GM21526 (cell line): Measurements from ENCODE around the gene EIF4EBP2.

ENCODE experiments used
- ATAC-seq: cut with Tn5 transposase; IDR thresholded peaks from one replicate; pipeline ENCODE4 v1.9.1; 2021; ENCODE audit warnings: moderate library complexity; ENCODE audit not compliant: unreplicated experiment, low FRiP score

The EIF4EBP2 gene, protein sequence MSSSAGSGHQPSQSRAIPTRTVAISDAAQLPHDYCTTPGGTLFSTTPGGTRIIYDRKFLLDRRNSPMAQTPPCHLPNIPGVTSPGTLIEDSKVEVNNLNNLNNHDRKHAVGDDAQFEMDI

DNA sequence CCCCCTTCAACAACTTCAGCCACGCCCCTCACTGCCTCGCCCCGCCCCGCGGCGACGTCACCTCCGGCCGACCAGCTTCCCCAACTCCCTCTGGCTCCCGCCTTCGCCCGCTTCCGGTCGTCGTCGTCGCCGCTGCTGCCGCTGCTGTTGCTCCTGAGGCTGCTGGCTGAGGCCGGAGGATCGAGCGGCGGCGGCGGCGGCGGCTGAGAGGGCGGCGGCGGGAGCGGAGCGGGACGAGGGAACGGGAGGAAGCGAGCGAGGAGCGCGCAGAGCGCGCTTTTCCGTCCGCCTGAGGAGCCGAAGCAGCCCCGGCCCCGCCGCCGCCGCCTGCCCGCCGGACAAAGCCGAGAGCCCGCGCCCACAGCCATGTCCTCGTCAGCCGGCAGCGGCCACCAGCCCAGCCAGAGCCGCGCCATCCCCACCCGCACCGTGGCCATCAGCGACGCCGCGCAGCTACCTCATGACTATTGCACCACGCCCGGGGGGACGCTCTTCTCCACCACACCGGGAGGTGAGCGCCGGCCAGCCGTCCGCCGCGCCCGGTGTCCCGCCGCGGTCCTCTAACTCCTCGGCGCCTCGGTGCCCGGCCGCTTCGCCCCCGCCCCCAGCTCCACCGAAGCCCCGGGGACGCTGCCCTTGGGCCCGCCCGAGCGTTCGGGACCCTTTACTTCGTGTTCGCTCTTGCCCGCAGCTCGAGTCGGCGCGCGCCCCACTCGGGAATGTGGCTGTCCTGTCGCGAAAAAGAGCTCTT, at the start of gene EIF4EBP2:
Gene EIF4EBP2 (plus strand): TSS at position 110 of the 751 bp plus-strand sequence. CDS start 257 bp downstream, at position 367.
- ATAC-seq: peak; percentile 73

DNA sequence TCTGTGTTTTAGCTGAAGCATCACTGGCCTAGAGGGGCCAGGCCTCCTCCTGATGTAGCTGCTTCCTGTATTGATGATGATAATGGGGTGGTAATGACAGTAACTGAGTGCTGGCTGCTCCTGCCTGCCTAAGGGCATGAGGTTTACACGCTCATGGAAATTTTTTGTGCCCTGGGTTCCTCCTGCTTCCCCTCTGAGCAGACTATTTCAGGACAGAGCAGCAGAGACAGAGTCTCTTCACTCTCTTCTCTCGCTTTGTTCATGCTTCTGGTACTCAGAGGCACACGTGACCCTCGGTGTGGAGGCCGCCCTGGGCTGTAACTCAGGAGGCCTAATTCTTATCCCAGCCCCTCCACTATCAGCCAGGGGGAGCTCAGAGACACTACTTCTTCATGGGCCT, 49.4 kb upstream of the EIF4EBP2 start:
- ATAC-seq: no peak

DNA sequence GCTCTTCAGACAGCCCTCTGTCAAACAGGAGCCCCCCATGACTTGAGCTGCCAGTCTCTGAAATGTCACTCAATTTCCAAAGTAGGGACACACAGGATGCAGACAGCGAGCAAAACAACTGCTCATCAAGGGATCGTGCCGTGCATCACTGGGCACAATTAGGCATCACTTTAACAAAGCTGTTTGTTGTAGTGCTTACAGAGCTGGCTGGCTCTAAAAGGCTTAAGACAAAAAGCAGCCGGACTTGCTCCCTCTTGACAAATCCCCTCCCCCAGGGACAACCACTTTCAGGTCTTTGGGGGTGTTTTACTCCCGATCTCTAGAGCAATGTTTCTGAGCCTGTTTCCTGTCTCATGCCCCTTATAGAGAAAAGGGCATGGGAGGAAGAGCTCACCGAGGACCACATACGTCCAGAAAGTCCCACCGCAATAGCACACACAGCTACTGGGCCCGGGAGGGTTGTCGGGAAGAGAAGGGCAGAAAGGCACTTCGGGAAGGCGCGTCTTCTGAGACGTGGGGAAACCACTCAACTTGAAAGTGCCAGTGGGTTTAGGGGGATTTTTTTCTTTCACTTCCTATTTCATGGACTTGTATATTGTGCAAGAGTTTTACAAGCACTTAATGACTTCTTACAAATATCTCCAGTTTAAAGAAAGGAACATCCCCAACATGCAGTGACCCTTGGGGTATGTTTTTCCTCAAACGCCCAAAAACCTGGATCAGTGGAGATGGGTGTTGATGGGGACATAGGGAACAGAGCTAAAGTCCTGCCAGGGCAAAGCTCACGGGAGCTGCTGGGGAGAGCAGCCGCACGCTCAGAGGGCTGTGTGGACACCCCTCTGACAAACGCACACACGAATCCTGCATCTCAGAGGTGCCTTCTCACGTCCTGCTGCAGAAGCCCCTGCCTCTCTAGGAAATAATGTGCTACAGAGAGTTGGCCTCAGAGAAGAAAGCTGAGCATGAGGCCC, 48.6 kb upstream of the EIF4EBP2 start:
- peak; percentile 48 for ATAC-seq

DNA sequence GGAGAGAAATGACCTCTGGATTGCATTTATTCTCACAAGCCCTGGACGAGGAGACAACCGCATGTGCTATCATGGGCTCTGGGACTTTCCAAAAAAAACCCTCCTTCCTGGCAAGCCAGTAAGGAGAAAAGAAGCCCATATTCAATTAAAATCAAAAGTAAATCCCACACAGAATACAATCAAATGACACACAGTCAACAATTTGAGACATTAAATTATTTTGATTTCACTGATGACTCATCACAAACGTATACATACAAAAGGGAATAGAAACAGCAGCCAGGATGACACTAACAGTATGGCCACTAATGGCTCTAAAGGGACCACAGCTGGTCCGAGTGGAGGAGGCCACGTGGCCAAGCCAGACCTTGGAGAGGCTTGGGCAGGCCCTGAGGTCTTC, 46.4 kb upstream of the EIF4EBP2 start:
- no peak for ATAC-seq

DNA sequence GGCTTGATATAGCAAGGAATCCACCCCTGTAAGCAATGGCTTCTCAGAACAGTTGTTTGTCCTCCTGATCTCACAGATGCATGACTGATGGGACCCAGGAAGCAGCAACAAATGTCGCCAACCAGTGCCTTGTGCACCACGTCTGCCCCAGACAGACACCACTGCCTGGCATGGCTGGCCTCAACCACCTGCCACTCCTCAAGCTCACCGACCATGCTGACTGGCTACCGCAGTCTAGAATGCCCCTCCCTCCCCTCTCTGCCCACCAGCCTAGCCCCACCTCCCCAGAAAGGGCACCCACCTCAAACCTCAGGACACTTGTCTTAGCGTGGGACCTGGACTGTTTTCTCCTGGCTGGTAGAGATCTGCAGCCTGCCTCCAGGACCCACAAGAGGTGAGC, 45.5 kb upstream of the EIF4EBP2 start:
- ATAC-seq: no peak

DNA sequence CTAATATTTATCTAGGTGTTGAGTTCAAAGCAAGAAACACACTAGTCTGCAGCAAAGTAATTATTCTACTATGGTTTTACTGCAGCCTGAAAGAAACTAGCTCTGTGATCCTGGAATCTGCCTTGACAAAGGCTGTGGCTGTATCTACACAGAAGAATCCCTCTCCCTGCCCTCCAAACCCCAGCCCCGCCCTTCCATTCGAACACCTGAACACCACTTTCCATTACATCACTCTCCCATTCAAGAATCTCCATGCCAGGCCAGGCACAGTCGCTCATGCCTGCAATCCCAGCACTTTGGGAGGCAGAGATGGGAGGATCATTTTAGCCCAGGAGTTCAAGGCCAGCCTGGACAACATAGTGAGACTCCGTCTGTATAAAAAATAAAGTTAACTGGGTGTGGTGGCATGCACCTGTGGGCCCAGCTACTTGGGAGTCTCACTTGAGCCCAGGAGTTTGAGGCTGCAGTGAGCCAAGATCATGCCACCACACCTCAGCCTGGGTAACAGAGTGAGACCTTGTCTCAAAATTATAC, 44.9 kb upstream of the EIF4EBP2 start:
- ATAC-seq: no peak

DNA sequence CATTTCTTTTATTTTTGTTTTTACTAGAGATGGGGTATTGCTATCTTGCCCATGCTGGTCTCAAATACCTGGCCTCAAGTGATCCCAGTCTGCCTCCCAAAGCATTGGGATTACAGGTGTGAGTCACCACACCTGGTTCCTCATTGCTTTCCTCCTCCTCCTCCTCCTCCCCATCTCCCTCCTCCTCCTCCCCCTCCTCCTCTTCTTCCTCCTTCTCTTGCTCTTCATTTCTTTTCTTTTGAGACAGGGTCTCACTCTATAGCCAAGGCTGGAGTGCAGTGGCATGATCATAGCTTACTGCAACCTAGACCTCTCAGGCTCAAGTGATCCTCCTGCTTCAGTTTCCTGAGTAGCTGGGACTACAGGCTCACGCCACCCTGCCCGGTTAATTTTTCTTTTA, 43.7 kb upstream of the EIF4EBP2 start:
- no peak for ATAC-seq

DNA sequence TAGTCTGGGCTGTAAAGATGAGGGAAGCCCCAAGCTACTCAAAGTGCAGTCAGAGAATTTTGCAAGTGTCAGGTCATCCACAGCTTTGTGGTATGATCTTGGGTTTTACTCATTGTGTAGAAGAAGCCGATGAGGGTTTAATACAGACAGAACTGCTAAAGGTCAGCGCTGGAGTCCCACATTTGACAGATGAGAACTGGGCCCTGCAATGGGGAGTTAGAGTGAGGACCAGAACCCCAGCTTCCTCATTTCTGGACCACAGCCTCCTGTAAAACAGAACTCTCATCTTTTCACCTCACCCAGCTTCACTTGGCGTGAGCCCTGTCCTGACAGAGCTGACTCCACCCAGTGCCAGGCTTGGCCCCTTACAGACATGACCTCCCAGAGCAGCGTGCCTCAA, 41.6 kb upstream of the EIF4EBP2 start:
- no peak for ATAC-seq

DNA sequence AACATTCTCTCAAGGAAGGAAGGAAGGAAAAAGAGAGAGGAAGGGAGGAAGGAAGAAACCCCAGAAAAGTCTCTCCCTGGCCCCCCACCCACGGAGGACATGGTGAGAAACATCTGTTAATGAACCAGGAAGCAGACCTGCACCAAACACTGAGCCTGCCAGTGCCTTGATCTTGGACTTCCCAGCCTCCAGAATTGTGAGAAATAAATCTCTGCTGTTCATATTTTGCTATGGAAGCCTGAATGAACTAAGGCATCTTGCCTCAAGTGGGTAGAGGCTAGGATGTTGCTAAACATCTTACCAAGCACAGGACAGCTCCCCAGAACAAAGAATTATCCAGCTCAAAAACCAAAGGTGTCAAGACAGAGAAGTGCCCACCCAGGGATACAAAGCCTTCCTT, 40.7 kb upstream of the EIF4EBP2 start:
- ATAC-seq: no peak

DNA sequence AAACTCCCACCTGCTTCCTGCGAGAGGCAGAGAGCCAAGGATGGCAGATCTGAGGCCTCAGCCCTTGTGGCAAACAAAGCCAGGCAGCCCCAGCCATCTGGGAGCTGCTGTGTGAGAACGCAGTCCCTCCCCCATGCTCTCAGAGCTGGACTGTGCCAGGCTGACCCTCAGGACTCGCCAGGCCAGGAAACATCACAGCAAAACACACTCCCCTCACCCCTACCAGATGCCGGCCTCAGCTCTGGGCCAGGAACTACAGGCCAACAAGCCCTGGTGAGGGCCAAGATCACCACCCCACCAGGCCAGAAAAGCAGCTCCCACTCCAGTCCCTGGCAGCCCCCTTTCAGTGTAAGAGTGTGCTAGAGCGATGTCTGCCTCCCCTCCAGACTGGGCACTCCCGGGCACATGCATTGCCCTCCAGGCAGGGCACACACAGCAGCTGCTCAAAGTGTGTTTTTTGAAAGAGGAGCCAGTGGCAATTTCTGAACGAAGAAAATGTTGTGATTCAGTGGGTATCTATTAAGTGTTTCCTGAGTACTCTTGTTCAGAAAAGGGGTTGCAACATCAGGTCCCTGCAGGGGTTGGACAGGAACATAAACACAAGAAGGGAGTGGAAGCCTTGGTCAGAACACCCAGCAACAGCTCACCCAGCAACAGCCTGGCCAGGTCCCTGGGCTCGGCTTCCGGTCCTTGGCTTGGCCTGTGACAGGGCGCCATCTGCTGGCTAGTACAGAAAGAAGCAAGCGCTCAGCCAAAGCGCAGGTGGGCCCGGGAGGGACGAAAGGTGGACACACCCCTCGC, 39.8 kb upstream of the EIF4EBP2 start:
- peak; percentile 88 for ATAC-seq

DNA sequence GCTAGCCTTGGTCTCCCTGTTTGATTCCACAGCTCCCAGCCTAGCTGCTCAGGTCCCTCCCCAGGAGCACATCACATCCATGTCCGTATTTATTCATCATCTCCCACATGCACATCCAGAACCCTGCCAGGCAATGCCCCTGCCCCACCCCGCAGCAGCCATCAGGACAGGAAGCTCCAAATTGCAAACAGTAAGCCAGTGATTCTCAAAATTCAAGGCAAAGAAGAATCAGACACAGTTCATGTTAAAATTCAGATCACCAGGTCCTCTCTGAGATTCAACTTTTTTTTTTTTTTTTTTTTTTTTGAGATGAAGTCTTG, 39.2 kb upstream of the EIF4EBP2 start:
- ATAC-seq: no peak

DNA sequence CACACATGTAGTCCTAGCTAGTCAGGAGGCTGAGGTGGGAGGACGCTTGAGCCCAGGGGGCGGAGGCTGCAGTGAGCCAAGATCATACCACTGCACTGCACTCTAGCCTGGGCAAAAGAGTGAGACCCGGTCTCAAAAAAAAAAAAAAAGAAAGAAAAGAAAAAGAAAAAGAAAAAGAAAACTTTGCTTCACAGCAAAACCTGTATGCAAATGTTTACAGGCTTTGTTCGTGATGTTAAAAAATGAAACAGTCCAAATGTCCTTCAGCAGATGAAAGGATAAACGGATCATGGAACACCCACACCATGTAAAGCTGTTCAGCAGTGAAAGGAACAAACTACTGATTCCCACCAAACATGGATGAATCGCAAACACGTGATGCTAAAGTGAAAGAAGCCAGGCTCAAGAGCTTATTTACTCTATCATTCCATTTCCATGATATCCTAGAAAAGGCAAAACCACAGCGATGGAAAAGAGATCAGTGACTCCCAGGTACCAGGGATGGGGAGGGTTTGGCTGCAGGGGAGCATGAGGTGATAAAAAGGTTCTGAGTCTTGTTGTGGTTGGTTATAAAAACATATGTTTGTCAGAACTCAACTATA, 36.6 kb upstream of the EIF4EBP2 start:
- no peak for ATAC-seq

DNA sequence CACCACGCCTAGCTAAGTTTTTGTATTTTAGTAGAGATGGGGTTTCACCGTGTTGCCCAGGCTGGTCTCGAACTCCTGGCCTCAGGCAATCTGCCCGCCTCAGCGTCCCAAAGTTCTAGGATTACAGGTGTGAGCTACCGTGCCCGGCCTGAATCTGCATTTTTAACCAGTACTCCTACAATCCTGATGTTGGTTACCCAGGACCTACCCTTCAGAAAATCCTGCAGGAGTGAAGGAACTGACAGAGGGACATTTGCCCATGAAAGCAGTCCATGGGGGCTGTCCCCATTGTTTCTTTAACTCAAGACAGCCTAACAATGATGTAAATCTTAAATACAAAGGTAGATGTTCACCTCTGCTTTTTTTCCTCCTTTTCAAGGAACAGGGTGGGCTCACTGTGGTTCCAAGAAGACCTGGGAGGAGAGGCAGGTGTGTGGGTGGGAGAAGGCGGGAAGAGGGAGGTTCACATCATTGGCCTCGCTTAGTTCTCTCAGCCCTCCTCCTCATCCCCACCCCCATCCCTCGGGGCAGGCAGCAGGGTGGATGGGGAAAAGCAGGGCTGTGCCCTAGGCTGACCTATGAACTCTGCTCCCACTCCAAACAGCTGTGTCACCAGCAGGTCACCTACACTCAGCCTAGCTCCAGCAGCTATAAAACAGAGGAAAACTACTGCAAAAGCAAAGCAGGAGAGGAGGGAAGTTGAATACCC, 35.0 kb upstream of the EIF4EBP2 start:
- no peak for ATAC-seq

DNA sequence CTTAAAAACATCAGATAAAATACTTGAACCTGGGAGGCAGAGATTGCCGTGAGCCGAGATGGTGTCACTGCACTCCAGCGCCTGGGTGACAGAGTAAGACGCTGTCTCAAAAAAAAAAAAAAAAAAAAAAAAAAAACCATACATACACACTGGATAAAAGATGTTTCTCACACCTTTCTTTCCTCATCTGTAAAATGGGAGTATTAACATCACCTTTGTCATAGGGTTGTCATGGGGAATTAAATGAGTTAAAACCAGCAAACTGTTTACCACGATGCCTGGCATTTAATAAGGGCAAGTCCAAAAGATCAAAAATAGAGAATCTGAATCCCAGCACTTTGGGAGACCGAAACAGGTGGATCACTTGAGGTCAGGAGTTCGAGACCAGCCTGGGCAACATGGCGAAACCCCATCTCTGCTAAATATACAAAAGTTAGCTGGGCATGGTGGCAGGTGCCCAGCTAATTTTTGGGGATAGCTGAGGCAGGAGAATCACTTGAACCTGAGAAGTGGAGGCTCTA, 34.4 kb upstream of the EIF4EBP2 start:
- no peak for ATAC-seq

DNA sequence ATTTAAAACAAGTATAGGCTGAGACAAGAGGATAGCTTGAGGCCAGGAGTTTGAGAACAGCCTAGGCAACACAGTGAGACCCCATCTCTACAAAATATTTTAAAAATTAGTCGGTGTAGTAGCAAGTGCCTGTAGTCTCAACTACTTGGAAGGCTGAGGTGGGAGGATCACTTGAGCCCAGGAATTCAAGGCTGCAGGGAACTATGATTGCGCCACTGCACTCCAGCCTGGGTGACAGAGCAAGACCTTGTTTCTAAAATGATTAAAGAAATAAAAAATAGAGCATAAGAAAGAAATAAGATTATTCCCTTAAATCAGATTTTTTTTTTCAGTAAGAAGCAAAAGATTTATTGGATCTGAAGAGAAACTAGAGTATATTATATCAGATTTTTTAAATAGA, 33.2 kb upstream of the EIF4EBP2 start:
- no peak for ATAC-seq

DNA sequence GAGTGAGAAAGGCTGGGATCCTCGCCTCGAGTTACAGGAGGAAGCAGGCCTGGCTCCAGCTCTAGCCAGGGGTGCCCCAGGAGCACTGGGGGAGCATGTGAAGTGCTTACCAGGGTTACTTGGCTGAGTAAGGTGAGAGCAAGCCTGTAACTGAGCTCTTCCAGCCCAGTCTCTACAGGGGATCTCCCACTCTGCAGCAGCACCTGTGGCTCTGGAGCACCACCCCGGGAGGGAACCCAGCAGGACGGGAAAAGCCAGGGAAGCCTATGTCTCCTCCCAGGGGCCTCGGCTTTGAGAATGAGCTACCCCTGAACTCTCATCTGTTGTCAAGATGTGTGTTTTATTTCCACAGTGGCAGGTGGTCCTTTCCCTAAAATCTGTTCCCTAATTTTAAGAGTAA, 32.1 kb upstream of the EIF4EBP2 start:
- ATAC-seq: no peak

DNA sequence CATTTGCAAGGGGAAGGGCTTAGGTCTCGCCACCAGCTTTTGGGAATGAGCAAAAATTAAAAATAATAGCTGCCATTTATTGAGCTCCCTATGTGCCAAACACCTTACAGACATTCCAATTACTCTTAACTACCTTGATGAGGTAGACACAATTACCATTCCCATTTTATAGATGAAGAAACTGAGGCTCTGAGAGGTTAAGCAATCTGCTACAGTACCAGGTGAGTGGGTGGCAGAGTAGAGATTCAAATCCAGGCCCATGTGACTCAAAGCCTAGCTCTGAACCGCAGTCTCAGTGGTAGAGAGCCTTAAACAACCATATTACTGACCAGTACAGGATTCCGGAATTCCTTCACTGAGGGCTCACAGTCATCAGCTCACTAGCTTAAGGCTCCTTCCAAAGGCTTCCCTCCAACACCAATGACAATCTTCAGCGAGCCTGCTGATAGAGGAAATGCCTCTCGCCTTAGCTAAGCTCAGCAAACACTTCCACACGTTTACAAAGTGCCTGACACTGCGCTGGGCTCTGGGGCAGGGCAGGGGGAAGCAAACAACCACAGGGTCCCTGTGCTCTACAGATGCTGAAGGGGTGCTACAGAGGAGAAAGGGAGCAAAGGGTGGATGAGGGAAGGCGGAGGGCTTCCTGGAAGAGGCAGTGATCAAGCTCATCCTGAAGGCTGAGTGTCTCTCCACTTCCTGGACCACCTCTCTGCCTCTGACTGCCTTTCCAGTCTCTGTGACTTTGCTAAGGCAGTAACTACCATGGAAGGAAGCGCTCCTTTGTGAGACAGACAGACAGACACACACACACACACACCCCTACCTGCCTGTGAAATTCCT, 28.9 kb upstream of the EIF4EBP2 start:
- no peak for ATAC-seq
